ENCODE data around the gene LRRIQ3.

DNA sequence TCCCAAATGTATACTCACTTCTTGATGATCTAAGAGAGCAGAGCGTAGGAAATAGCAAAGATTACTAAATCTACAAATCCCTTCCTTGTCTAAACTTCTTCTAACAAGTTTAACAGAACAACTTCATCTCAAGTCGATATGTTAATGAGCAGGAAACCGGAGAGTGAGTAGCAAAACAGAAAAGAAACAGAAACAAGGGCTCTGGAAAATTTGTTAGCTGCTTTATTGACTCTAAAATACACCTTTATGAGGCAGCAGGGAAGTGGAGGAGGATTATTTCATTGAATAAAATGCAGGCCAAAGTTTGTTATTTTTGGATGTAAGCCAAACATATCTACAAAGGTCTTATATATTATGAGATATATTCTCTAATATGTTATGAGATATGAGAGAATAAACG is 192.4 kb downstream of the LRRIQ3 start:
- TF ChIP-seq, protein P1, sequence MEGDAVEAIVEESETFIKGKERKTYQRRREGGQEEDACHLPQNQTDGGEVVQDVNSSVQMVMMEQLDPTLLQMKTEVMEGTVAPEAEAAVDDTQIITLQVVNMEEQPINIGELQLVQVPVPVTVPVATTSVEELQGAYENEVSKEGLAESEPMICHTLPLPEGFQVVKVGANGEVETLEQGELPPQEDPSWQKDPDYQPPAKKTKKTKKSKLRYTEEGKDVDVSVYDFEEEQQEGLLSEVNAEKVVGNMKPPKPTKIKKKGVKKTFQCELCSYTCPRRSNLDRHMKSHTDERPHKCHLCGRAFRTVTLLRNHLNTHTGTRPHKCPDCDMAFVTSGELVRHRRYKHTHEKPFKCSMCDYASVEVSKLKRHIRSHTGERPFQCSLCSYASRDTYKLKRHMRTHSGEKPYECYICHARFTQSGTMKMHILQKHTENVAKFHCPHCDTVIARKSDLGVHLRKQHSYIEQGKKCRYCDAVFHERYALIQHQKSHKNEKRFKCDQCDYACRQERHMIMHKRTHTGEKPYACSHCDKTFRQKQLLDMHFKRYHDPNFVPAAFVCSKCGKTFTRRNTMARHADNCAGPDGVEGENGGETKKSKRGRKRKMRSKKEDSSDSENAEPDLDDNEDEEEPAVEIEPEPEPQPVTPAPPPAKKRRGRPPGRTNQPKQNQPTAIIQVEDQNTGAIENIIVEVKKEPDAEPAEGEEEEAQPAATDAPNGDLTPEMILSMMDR (conservative IDR thresholded peaks at IDR 0.05 in 1 of 2, IDR thresholded peaks at IDR 0.05 in 1 of 2; ENCODE audit: extremely low read depth in 1 of 2, insufficient read depth in 1 of 2, low read depth in 1 of 2, low read length in 2 of 2), result no peak
- no peak for TF ChIP-seq EZH2 (IDR thresholded peaks at IDR 0.05; ENCODE audit: borderline replicate concordance, low read length)

Data from mammary epithelial cell (primary cell).